ENCODE results near the gene SH3BP1. TPM values are rescaled to one million over a fixed set of nuclear protein-coding genes. Genes with fewer than 3 reads are reported as not detected.
"Not testable (repeated sequence)": the region's sequence is repeated elsewhere in the genome, so short reads cannot be mapped to it uniquely, and the experiment has no call there.

Gene SH3BP1
- total and polyA plus RNA-seq, 12 donors: 0.50 to 9.3 (median 2.0) TPM

DNA sequence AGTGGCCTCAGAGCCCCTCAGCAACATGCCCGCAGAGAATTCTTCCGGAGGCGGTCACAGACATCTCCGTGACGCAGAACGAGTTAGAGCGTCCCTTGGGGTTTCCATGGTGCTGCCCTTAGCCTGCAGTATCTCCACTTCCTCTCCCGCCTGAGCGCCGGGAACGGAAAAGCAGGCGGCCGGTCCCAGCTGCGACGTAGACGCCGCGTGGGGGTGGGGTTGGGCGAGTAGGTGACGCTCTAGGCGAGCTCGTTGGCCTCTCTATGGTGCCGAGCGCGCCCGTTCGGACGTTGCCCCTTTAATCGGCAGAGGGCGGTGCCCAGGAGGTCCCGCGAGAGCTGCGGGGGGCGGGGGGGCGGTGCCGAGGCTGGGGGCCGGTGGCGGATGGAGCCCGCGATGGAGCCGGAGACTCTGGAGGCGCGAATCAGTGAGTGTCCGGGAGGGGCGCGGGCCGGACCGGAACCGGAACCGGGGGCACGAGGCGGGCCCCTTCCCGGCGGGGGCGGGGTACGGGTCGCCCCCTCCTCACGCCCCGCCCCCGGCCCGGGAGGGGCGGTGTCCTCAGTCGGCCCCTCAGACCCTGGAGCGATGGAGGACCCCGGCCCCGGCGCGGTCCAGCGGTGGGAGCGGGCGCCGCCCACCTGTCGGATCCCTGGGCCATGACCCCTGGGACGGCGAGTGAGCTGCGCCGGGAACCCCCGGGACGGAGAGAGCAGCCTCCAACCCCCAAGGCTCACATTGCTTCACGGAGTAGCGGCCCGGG, 30.8 kb upstream of the SH3BP1 start, which contains the start of gene GGA1:
Gene GGA1 (plus strand): TSS at position 358 of the 763 bp plus-strand sequence. CDS start 27 bp downstream, at position 385.
- Histone ChIP-seq H3K27ac (peak within 1 kb of the TSS; percentile 76 to 98 (median 95)), H3K4me3 (peak within 1 kb of the TSS; percentile 61 to 97 (median 84)), H3K36me3 (peaks cover 0 to under 1% (median 0%) of the 10 kb centered on the region in 9 donors), H3K4me1 (peaks cover 7 to 50% (median 36%) of the 10 kb centered on the region in 9 donors), H3K9me3 (no peaks in the 10 kb centered on the region), H3K27me3 (no peaks in the 10 kb centered on the region)
- peak in 2 of 9 donors; percentile 4 to 8 for TF ChIP-seq CTCF (IDR thresholded peaks at IDR 0.05)
- 1% methylated on average over 74 to 82 of the region's 82 CpGs for WGBS, 2 donors
- ATAC-seq (peak; percentile 90 to 96 (median 94)), DNase-seq (peak; percentile 95 to 96)
- intact Hi-C loops (cut with DNase I): no loop called here

GRCh38 chr22:37609240-37610152, 30.0 kb upstream of the SH3BP1 start:
- H3K27ac ChIP-seq: peak overlapping the region; percentile 76 to 98 (median 95)
- H3K27me3 ChIP-seq: no peaks in the 10 kb centered on the region
- ATAC-seq: peak in 2 of 8 donors; percentile 0 to 2
- no peak for TF ChIP-seq CTCF (IDR thresholded peaks at IDR 0.05)
- H3K36me3 ChIP-seq: peaks cover 0 to 9% (median 1%) of the 10 kb centered on the region in 9 donors
- intact Hi-C loops (cut with DNase I): no loop called here
- WGBS, 2 donors: 14 to 15% methylated on average over 26 of the region's 26 CpGs
- peak overlapping the region; percentile 61 to 97 (median 84) for H3K4me3 ChIP-seq
- no peak for DNase-seq
- H3K4me1 ChIP-seq: peaks cover 7 to 50% (median 36%) of the 10 kb centered on the region in 9 donors
- H3K9me3 ChIP-seq: no peaks in the 10 kb centered on the region

GRCh38 chr22:37610153-37610475, 29.4 kb upstream of the SH3BP1 start:
- 81 to 82% methylated on average over 3 of the region's 3 CpGs for WGBS, 2 donors

GRCh38 chr22:37610480-37611129, 28.9 kb upstream of the SH3BP1 start:
- Histone ChIP-seq H3K4me1 (peaks cover 7 to 50% (median 36%) of the 10 kb centered on the region in 9 donors), H3K4me3 (peak overlapping the region in 2 of 10 donors; percentile 77 to 92), H3K36me3 (peaks cover 0 to 20% (median 11%) of the 10 kb centered on the region in 9 donors), H3K9me3 (no peaks in the 10 kb centered on the region), H3K27me3 (no peaks in the 10 kb centered on the region), H3K27ac (peak overlapping the region in 4 of 10 donors; percentile 95 to 98 (median 96))
- WGBS, 2 donors: 86 to 88% methylated on average over 15 of the region's 15 CpGs
- DNase-seq (no peak), ATAC-seq (no peak)
- TF ChIP-seq CTCF (IDR thresholded peaks at IDR 0.05): no peak
- intact Hi-C loops (cut with DNase I): no loop called here

More at GRCh38 chr22:37610153-37610475, 29.4 kb upstream of the SH3BP1 start:
- Histone ChIP-seq H3K4me3 (peak overlapping the region in 7 of 10 donors; percentile 77 to 97 (median 86)), H3K36me3 (peaks cover 0 to 15% (median 7%) of the 10 kb centered on the region in 9 donors), H3K4me1 (peaks cover 7 to 50% (median 36%) of the 10 kb centered on the region in 9 donors), H3K27ac (peak overlapping the region in 6 of 10 donors; percentile 95 to 98 (median 96))
- DNase-seq; ATAC-seq; H3K9me3 ChIP-seq; intact Hi-C loops (cut with DNase I); H3K27me3 ChIP-seq: not testable (repeated sequence)

All from heart right ventricle (tissue), 16 donors.